NCI-H2171 treated with DMSO at 0.1 percent for 48 hours (cell line): ENCODE results near the gene LRRC4.

ENCODE experiments used
- DNase-seq: peaks from one replicate; lab custom pipeline; 2025; lab: John Stamatoyannopoulos, UW

The LRRC4 gene

GRCh38 chr7:128059143-128059988, 28.1 kb upstream of the LRRC4 start:
- DNase-seq = no peak

DNA sequence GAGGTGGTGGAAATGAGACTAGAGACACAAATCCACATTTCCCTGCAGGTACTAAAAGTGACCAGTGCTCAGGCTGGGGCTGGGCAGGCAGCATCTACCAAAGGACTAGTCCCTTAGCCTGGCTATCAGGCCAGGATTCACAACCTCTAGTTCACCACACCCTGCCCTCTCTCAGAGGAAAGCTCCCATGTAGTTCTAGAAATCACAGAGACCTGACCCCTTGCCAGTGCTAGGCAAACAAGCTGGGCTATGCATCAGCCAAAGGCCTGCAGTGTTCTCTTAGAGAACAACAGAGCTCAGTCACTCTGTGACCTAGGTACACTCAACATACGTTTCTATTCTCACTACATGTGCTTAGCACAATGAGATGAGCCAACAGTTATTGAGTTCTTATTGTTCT, 26.7 kb upstream of the LRRC4 start:
- no peak for DNase-seq

GRCh38 chr7:128056901-128057300, 25.7 kb upstream of the LRRC4 start:
- no peak for DNase-seq

DNA sequence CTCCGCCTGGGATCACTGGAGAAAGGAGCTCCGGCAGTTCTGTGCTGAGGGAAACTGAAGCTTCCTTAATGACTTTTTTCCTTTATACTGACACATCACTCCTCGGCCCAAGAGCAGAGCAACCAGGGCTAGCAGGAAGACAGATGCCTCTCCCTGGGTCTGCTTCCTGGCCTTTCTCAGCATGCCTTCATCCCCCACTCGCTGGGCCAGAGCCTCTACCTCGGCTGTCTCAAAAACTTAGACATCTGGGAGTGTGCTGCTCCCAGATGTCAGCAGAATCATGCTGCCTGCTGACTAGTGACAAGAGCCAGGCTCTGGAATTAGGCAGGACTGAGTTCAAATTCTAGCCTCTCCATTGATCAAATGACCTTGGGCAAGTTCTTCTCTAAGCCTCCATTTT, 24.4 kb upstream of the LRRC4 start:
- no peak for DNase-seq

GRCh38 chr7:128054511-128054910, 23.3 kb upstream of the LRRC4 start:
- no peak for DNase-seq

GRCh38 chr7:128053991-128054390, 22.8 kb upstream of the LRRC4 start:
- DNase-seq = no peak

- peak; percentile 67 for DNase-seq
Measured at GRCh38 chr7:128053023-128053422, 21.8 kb upstream of the LRRC4 start.

GRCh38 chr7:128052404-128052803, 21.2 kb upstream of the LRRC4 start:
- peak; percentile 22 for DNase-seq

GRCh38 chr7:128045766-128046165, 14.5 kb upstream of the LRRC4 start:
- no peak for DNase-seq

GRCh38 chr7:128045158-128045557, 13.9 kb upstream of the LRRC4 start:
- no peak for DNase-seq

- DNase-seq = peak; percentile 26
Measured at GRCh38 chr7:128044064-128044463, 12.8 kb upstream of the LRRC4 start.

DNA sequence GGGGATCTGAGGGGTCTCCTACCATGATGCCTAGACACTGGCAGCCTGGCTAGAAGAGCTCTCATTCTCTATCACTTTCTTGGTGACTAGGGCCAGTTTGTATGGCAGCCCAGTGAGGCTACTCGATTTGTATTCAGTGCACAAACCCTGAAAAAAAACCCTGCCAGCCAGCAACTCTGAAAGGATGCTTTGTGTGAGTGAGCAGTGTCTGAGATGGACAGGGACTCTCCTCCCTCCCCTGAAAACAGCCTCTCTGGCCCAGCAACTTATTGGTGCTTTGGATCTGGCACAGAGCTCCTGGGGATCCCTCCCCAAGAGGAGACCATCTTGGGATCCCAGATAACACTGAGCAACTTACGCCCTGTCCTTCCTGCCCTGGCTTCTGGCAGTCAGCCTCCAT, 10.8 kb upstream of the LRRC4 start:
- no peak for DNase-seq

GRCh38 chr7:128041203-128041602, 10.0 kb upstream of the LRRC4 start:
- no peak for DNase-seq

GRCh38 chr7:128040205-128040604, 9.0 kb upstream of the LRRC4 start:
- DNase-seq = no peak

GRCh38 chr7:128039544-128039953, 8.3 kb upstream of the LRRC4 start:
- no peak for DNase-seq

- no peak for DNase-seq
Measured at GRCh38 chr7:128037880-128038619, 6.8 kb upstream of the LRRC4 start.

- no peak for DNase-seq
Measured at GRCh38 chr7:128037081-128037480, 5.8 kb upstream of the LRRC4 start.

- DNase-seq = no peak
Measured at GRCh38 chr7:128036226-128036940, 5.1 kb upstream of the LRRC4 start.

GRCh38 chr7:128035712-128036111, 4.5 kb upstream of the LRRC4 start:
- DNase-seq = peak; percentile 56

DNA sequence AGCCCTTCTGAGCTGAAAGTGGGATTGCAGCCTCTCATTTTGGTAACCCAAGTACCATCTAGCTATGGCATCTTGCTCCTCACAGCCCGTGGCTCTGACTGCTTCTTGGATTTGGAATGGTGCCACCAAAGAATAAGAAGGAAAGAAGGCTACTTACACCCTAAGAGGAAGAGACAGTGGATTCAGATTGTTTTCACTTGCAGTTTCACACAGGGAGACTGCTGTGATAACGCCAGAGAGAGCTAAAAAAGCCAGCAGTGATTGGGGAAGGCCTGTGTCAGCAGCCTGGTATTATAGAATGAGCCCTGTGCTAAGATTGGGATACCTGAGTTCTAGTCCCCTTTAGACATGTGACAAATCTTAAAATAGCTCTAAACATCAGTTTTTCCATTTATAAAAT, 3.6 kb upstream of the LRRC4 start:
- no peak for DNase-seq

DNA sequence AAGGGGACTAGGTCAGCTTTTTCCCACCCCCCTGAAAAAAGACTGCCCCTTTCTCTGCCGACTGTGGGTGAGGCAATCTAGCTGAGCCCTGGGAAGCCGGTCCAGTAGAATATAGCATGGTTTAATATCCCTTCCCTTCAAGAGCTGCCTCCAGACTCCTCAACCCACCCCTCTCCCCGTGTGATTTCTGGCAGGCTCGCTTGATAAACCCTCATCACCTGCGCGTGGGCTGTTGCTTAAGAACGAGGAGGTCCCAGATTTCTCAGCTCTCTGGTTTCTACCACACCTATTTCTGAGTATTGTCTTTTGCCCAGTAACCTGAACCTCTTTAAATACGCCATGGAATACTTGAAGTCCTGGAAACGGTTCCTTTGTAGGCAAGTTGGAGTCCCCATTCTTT, 2.0 kb upstream of the LRRC4 start:
- DNase-seq = no peak

- no peak for DNase-seq
Measured at GRCh38 chr7:128032605-128033235, 1.5 kb upstream of the LRRC4 start.
